Stimulated activated effector memory CD8-positive, alpha-beta T cell treated with anti-CD3 and anti-CD28 coated beads, Interleukin-12 subunit alpha, Interleukin-12 subunit beta, amount 100 ng/mL, for 72 hours (primary cell): ENCODE data around the gene ZNF629.
"Not testable (repeated sequence)": the region's sequence is repeated elsewhere in the genome, so short reads cannot be mapped to it uniquely, and the experiment has no call there.

Experiments used
- ATAC-seq: fragments of 150-1000 bp; cut with Tn5 transposase; 2 replicates; pipeline ENCODE4 v1.10.0; 2021
- DNase-seq, 2 donors: peaks; one replicate each; pipeline ENCODE4 v3.0.0; 2021 to 2022; ENCODE audit warnings: low spot score in 2 of 2
- H3K27ac Mint-ChIP-seq: one replicate; pipeline ENCODE4 v1.8.0; 2022; ENCODE audit warnings: mild to moderate bottlenecking, mixed read lengths
- H3K36me3 Mint-ChIP-seq: one replicate; pipeline ENCODE4 v1.8.0; 2022; ENCODE audit warnings: mild to moderate bottlenecking, mixed read lengths
- H3K4me1 Mint-ChIP-seq: one replicate; pipeline ENCODE4 v1.8.0; 2022; ENCODE audit warnings: mixed read lengths
- H3K4me3 Mint-ChIP-seq: one replicate; pipeline ENCODE4 v1.8.0; 2022; ENCODE audit warnings: mild to moderate bottlenecking, mixed read lengths
- H3K9me3 Mint-ChIP-seq: one replicate; pipeline ENCODE4 v1.8.0; 2022; ENCODE audit warnings: mixed read lengths

Gene ZNF629

DNA sequence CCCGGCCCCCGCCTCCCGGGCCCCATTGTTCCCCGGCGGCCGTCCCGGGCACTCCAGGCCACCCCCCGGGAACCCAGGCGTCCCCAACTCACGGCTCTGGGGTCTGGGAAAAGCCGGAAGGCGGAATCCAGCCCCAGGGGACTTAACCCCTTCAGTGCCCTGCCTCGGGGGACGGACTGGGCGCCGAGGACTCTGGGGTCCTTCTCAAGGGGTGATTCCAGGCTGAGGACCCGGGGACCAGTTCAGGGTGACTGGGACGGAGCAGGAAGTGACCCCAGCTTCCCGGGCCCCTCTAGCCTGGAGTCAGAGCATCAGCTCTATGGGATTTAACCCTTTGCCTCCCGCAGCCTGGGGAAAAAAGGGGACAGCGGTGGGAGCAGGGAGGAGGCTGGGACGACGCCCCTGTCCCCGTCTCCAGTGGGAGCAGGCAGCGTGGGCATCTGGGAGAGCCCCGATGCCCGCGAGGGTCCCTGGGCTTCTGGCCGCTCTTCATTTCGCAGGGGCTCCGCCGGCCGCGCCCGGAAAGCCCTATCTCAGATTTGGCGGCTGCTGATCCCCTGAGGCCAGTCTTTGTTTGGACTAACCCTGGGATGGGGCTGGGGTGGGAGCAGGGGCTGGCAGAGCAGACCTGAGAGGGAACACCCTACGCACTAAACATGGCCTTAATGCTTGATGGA lies at the start of gene ZNF629:
TSS of gene ZNF629 (minus strand) at position 270 of the 677 bp plus-strand sequence. CDS start 2,723 bp downstream, outside the sequence.
- H3K9me3 Mint-ChIP-seq: no peaks in the 10 kb centered on the region
- H3K4me1 Mint-ChIP-seq: peaks cover 7% of the 10 kb centered on the region
- H3K4me3 Mint-ChIP-seq: peak within 1 kb of the TSS; percentile 84
- H3K27ac Mint-ChIP-seq: peak within 1 kb of the TSS; percentile 94
- ATAC-seq (peak; percentile 63), DNase-seq (no peak)
- H3K36me3 Mint-ChIP-seq: no peaks in the 10 kb centered on the region

DNA sequence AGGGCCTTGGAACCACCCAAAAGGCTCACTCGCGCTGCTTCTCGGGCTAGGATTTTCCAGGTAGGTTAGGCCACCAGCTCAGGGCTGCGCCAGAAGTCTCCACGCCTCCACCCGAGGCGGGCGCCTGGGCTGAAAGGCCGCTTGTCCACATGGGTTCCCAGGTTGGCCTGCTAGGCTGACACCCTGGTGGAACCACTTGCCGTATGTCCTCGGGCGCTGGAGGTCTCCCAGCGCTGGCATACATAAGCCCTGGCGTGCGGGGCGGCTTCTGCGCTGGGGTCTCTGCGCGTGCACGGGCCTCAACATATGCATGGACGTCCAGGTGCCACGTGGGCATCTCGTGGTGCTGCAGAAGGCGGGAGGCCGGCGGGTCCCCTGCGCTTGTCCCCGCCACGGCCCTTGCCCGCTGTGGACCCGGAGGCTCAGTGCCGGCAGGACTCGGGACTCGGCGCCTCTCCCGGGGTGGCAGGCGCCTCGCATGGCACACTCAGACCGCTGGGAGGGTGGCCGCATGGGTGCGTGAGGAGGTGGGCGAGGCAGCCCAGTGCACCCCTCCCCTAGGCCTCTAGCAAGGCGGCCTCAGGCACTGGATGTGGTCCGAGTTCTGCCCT lies 47.2 kb upstream of the ZNF629 start:
- Mint-ChIP-seq H3K4me3 (no peak overlapping the region), H3K4me1 (no peaks in the 10 kb centered on the region), H3K9me3 (no peaks in the 10 kb centered on the region), H3K27ac (no peak overlapping the region), H3K36me3 (no peaks in the 10 kb centered on the region)
- ATAC-seq: no peak
- DNase-seq: no peak

DNA sequence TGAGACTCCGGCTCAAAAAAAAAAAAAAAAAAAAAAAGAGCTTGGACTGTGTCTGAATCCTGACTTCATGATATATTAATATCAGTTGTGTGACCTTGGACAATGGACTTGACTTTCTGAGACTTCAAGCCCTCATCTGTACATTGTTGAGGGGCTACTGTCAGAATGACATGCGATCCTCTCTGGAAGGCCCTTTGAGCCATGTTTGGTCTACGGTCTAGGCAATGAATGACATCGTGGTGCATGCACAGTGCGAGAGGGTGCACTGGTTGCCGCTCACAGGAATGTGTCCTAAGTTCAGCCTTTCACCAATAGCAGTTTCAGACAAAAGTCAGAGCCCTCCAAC lies 43.0 kb upstream of the ZNF629 start:
- H3K27ac Mint-ChIP-seq: no peak overlapping the region
- H3K4me3 Mint-ChIP-seq: no peak overlapping the region
- no peaks in the 10 kb centered on the region for H3K4me1 Mint-ChIP-seq
- ATAC-seq (no peak), DNase-seq (no peak)
- no peaks in the 10 kb centered on the region for H3K9me3 Mint-ChIP-seq
- H3K36me3 Mint-ChIP-seq: no peaks in the 10 kb centered on the region

DNA sequence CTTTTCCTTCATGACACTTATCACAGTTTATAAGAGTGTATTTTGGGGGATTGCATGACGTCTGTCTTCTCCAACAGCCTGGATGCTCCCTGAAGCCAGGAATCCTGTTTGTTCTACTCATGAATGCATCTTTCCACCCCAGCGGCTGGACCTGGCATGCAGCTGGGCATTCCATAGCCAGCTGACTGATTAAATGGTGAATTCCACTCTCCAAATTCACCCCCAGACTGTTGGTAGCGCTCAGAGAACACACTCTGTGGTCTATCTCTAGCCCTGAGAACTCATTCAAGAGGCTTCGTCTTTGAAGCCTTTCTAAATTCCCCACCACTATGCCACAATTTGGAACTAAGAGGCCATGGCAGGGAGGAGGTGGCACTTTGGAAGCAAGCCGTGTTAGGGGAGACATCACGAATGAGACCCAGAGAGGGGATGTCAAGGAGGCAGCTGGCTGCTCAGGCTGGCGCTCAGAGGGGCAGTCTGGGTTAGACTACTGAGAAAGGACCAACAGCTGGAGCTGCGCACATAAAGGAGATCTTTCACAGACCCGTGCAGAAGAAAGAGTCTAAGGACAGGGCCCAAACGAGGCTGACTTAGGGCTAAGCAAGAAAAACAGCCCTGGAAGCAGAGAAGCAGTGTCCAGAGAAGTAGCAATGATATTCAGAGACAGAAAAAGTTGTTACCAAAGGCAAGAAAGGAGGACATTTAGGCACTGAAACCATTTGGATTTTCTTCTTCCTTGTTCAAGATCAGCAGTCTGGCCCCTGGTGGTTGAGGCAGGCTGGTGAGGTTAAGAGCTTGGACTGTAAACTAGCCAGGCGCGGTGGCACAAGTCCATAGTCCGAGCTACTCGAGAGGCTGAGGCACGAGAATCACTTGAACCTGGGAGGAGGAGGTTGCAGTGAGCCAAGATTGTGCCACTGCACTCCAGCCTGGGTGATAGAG lies 42.4 kb upstream of the ZNF629 start:
- H3K27ac Mint-ChIP-seq: no peak overlapping the region
- no peaks in the 10 kb centered on the region for H3K9me3 Mint-ChIP-seq

DNA sequence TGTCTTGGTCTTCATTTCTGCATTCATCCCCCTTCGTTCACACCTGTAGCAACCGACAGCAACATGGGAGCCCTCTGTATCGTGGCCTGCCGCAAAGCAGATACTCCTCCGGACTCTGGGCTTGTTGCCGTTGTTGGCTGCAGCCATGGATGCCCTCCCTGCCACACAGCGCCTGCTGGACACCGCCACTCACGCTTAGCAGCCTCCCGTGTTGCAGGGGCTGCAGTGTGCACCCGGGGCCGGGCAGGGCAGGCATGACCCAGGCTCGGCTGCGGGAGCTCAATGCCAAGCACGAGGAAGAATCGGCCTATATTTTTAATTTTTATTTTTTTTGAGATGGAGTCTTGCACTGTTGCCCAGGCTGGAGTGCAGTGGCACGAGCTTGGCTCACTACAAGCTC lies 34.9 kb upstream of the ZNF629 start:
- Mint-ChIP-seq H3K27ac (no peak overlapping the region), H3K4me1 (peaks cover 6% of the 10 kb centered on the region), H3K4me3 (no peak overlapping the region), H3K36me3 (no peaks in the 10 kb centered on the region), H3K9me3 (no peaks in the 10 kb centered on the region)
- no peak for ATAC-seq
- DNase-seq: no peak

More for the DNA sequence above, 42.4 kb upstream of the ZNF629 start:
- no peaks in the 10 kb centered on the region for H3K4me1 Mint-ChIP-seq
- DNase-seq: no peak
- no peak for ATAC-seq
- no peak overlapping the region for H3K4me3 Mint-ChIP-seq
- H3K36me3 Mint-ChIP-seq: no peaks in the 10 kb centered on the region

DNA sequence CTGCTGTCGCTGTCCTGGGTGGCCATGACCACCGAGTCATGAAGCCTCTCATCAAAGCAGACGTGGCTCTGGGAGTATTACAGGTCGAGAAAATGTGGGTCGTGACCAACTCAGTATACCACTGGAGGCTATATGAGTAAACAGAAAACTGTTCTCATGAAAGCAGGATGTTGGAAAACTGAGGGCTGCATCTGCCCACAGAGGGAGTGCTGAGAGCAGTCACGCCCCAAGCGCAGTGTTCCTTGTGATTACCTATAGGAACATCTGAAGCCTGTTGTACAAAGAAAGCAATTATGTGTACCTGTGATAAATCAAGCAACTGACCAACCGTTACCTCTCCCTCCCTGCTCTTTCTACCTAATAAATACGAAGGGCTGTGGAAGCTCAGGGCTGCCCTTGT lies 34.4 kb upstream of the ZNF629 start:
- not testable (repeated sequence) for H3K27ac Mint-ChIP-seq, H3K9me3 Mint-ChIP-seq

DNA sequence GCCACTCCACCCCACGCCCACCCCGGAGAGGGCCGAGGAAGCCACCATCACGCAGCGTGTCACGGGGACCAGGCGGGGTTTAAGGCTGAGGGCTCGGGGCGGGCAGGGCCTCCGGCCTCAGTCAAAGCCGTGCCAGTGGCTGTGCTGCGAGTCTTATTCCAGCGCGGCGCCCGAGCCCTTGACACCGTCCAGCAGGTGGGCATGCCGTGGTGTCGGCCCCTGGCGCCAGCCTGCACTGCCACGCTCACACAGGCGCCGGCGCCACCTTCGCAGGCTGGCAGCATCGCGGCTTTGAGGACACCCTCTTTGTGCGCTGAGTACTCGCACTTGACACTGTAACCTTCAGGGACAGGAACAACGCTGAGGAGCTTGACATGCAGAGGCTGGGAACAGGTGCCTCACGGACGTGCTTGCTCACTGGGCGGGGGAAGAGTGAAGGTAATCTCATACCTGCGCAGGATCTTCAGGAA lies 34.0 kb upstream of the ZNF629 start:
- ATAC-seq: no peak
- no peaks in the 10 kb centered on the region for H3K36me3 Mint-ChIP-seq
- peaks cover 6% of the 10 kb centered on the region for H3K4me1 Mint-ChIP-seq
- no peak for DNase-seq
- no peaks in the 10 kb centered on the region for H3K9me3 Mint-ChIP-seq
- H3K27ac Mint-ChIP-seq: no peak overlapping the region
- no peak overlapping the region for H3K4me3 Mint-ChIP-seq

More for the DNA sequence above, 34.4 kb upstream of the ZNF629 start:
- DNase-seq, H3K4me1 Mint-ChIP-seq, H3K4me3 Mint-ChIP-seq, H3K36me3 Mint-ChIP-seq: not testable (repeated sequence)
- ATAC-seq: peak; percentile 44

DNA sequence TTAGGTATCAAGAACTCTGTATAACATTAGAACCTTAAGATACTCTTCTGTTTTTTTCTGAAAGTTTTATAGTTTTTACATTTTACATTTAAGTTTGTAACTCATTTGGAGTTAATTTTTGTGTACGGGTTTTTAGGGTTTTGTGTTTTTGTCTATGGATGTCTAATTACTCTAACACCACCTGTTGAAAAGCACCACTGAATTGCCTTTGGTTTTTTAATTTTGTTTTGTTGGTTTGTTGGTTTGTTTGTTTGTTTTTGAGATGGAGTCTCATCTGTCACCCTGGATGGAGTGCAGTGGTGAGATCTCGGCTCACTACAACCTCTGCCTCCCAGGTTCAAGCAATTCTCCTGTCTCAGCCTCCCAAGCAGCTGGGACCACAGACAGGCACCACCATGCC lies 29.8 kb upstream of the ZNF629 start:
- DNase-seq: no peak
- ATAC-seq: no peak
- no peaks in the 10 kb centered on the region for H3K9me3 Mint-ChIP-seq
- peaks cover 20% of the 10 kb centered on the region for H3K4me1 Mint-ChIP-seq
- H3K36me3 Mint-ChIP-seq: peaks cover 6% of the 10 kb centered on the region
- no peak overlapping the region for H3K4me3 Mint-ChIP-seq
- no peak overlapping the region for H3K27ac Mint-ChIP-seq

DNA sequence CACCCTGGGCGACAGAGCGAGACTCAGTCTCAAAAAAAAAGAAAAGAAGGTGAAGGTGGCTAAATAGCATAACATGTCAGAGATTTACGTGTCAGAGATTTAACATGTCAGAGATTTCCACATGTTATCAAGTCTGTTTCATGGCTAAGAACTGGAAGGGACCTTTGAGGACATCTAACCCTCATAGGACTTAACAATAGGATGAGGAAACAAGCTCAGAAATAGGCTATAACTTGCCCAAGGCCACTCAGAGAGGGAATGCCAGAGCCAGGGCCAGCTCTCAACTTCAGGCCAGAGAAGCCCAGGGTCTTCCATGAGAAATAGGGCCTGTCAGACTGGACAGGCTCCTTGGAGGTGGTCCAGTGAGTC lies 26.8 kb upstream of the ZNF629 start:
- no peak for DNase-seq
- ATAC-seq: peak; percentile 1

DNA sequence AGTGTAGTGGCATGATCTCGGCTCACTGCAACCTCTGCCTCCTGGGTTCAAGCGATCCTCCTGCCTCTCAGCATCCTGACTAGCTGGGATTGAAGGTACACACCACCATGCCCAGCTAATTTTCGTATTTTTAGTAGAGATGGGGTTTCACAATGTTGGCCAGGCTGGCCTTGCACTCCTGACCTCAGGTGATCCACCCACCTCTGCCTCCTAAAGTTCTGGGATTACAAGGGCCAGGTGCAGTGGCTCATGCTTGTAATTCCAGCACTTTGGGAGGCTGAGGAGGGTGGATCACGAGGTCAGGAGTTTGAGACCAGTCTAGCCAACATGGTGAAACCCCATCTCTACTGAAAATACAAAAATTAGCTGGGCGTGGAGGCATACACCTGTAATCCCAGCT lies 22.7 kb upstream of the ZNF629 start:
- not testable (repeated sequence) for H3K9me3 Mint-ChIP-seq, H3K4me3 Mint-ChIP-seq, H3K36me3 Mint-ChIP-seq, H3K27ac Mint-ChIP-seq, ATAC-seq, DNase-seq
- H3K4me1 Mint-ChIP-seq: peaks cover 23% of the 10 kb centered on the region

More for the DNA sequence above, 26.8 kb upstream of the ZNF629 start:
- H3K4me1 Mint-ChIP-seq: peaks cover 16% of the 10 kb centered on the region
- peak overlapping the region; percentile 75 for H3K27ac Mint-ChIP-seq
- no peaks in the 10 kb centered on the region for H3K9me3 Mint-ChIP-seq
- H3K4me3 Mint-ChIP-seq: peak overlapping the region; percentile 79
- peaks cover 6% of the 10 kb centered on the region for H3K36me3 Mint-ChIP-seq

DNA sequence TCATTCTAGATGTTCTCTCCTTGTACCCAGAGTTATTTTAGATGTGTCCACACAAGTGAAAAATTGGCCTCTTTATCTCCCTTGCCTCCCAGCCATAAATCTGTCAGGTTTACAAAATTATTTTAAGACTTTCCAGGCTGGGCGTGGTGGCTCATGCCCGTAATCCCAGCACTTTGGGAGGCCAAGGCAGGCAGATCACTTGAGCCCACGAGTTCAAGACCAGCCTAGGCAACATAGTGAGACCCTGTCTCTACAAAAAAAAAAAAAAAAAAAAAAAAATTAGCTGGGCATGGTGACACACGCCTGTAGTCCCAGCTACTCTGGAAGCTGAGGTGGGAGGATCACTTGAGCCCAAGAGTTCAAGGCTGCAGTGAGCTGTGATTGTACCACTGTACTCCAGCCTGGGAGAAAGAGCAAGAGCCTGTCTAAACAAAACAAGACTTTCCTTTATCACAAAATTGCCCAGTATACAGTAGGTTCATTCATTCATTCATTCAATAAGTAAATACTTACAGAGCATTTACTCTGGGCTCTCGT lies 22.0 kb upstream of the ZNF629 start:
- H3K36me3 Mint-ChIP-seq, H3K9me3 Mint-ChIP-seq, DNase-seq, ATAC-seq, H3K27ac Mint-ChIP-seq, H3K4me3 Mint-ChIP-seq: not testable (repeated sequence)
- peaks cover 17% of the 10 kb centered on the region for H3K4me1 Mint-ChIP-seq

DNA sequence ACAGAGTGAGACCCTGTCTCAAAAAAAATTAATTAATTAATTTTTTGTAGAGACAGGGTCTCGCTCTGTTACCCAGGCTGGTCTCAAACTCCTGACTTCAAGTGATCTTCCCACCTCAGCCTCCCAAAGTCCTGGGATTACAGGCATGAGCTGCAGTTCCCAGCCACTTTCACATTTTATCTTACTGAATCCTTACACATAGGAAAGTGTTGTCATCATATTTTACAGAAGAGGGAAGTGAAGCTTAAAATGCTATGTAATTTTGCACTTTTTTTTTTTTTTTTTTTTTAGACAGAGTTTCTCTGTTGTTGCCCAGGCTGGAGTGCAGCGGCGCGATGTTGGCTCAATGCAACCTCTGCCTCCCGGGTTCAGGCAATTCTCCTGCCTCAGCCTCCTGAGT lies 21.1 kb upstream of the ZNF629 start:
- Mint-ChIP-seq H3K27ac (no peak overlapping the region), H3K9me3 (no peaks in the 10 kb centered on the region)
- ATAC-seq: no peak

DNA sequence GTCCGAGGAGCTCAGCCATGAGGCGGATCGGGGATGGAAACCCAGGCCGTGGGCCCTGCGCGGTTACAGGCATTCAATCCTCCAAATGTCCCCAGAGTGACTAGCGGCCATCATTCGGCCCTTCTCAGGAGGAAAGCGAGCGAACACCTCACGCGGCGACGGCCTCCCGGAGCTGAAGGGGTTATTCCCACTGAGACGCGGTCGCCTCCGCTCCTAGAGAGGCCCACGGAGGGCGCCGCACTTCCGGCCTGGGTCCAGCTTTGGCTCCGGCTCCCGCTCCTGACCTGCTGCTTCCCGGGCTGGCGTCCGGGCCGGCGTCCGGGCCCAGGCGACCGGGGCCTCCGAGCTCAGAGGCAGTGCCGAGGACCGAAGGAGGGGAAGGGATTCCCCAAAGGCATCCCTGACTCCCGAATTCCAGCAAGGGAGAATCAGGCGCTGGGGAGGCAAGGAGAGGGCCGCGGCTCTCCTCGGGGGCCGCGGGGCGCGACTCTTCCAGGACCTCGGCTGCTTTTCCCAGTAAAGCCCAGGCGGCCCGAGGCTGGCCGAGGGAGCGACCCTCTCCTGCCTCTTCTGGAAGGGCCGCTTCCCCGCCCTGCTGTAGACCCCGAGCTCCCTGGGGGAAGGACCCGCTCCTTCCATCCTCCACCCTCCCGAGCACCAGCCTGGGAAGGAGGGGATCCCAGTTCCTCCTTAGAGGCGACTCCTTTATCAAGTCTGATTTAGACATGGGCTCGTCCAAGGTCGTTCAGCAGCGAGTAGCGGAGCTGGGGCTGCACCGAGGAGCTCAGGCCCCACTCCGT lies 18.6 kb upstream of the ZNF629 start:
- Mint-ChIP-seq H3K36me3 (peaks cover 6% of the 10 kb centered on the region), H3K4me3 (peak overlapping the region; percentile 72), H3K9me3 (no peaks in the 10 kb centered on the region), H3K4me1 (peaks cover 12% of the 10 kb centered on the region), H3K27ac (peak overlapping the region; percentile 74)
- peak; percentile 32 to 61 for DNase-seq
- peak; percentile 79 for ATAC-seq

More for the DNA sequence above, 21.1 kb upstream of the ZNF629 start:
- DNase-seq: no peak
- H3K36me3 Mint-ChIP-seq: peaks cover 6% of the 10 kb centered on the region
- H3K4me1 Mint-ChIP-seq: peaks cover 12% of the 10 kb centered on the region
- H3K4me3 Mint-ChIP-seq: no peak overlapping the region

DNA sequence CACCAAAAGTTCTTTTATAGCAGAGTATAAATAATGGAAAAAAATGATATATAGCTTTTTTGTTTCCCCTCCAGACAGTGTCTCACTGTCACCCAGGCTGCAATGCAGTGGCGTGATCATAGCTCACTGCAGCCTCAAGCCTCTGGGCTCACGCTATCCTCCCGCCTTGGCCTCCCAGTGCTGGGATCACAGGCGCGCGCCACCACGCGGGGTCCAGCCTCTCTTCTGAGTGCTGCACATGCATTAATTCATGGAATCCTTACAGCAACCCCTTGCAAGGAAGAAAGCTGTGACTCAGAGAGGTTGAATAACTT lies 18.0 kb upstream of the ZNF629 start:
- H3K36me3 Mint-ChIP-seq: peaks cover 6% of the 10 kb centered on the region
- H3K4me3 Mint-ChIP-seq: peak overlapping the region; percentile 72
- peak overlapping the region; percentile 74 for H3K27ac Mint-ChIP-seq
- peaks cover 12% of the 10 kb centered on the region for H3K4me1 Mint-ChIP-seq
- no peaks in the 10 kb centered on the region for H3K9me3 Mint-ChIP-seq
- DNase-seq: no peak
- peak; percentile 55 for ATAC-seq

DNA sequence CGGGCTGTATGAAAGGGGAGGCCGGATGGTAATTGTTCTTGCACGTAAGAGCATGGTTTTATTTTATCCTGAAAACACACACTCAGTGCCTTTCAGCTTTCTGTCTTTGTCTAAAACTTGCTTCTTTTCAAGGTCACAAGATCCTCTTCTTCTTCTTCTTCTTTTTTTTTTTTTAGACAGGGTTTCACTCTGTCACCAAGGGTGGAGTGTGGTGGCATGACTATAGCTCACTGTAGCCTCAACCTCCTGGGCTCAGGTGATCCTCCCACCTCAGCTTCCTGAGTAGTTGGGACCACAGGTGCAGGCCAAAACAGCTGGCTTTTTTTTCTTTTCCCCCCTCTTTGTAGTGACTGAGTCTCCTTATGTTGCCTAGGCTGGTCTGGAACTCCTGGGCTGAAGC lies 15.9 kb upstream of the ZNF629 start:
- DNase-seq: no peak
- Mint-ChIP-seq H3K9me3 (no peaks in the 10 kb centered on the region), H3K27ac (no peak overlapping the region), H3K4me3 (no peak overlapping the region), H3K36me3 (peaks cover 6% of the 10 kb centered on the region), H3K4me1 (peaks cover 12% of the 10 kb centered on the region)
- ATAC-seq: no peak
